Measurements from ENCODE around the gene MMP11.
A peak's percentile ranks its signal among the peaks of the same experiment; 100 is the strongest.

MMP11 gene

GRCh38 chr22:23781511-23782183, 9.0 kb downstream of the MMP11 start:
- DNase-seq, result peak; percentile 67

GRCh38 chr22:23782252-23782651, 9.6 kb downstream of the MMP11 start:
- DNase-seq, result no peak

DNA sequence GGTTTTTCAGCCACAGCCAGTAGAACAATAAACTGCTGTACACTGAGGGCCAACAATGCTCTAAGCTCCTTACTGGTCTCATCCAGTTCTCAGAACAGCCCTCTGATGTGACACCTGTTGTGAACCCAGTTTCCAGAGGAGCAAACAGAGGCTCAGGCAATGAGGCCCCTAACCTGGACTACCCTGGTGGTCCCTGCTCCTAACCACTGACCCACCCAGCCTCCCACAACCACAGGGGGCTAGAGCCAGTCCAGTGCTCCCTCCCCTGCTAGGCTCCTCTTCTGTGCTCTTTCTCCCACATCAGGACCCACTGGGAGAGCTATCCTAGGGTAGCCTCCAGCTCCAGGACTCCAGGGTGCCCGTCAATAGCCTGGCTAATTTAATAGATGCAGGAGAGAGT, 10.1 kb downstream of the MMP11 start:
- DNase-seq, result no peak

- no peak for DNase-seq
Observed at GRCh38 chr22:23783265-23784150, 10.9 kb downstream of the MMP11 start.

GRCh38 chr22:23784215-23784732, 11.6 kb downstream of the MMP11 start:
- peak; percentile 22 for DNase-seq

DNA sequence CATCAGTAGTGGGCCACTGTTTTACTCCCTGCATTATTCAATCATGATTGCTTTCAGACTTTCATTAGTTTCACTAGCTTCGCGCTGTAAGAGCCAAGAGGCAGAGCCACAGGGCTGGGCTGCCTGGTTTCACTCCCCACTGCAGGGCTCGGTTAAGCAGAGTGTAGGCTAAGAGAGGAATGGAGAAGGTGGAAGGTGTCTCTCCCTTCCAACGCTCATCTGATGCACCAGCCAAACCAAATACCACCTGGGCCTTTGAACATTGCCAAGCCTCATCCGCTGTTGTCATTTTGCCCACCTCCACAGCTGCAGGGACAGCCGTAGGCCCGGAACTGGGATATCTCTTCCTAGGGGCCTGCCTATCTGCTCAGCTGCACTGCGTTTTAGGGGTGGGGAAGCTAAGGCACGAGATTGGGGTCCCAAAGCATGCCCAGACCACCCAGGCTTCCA, 13.6 kb downstream of the MMP11 start:
- no peak for DNase-seq

DNA sequence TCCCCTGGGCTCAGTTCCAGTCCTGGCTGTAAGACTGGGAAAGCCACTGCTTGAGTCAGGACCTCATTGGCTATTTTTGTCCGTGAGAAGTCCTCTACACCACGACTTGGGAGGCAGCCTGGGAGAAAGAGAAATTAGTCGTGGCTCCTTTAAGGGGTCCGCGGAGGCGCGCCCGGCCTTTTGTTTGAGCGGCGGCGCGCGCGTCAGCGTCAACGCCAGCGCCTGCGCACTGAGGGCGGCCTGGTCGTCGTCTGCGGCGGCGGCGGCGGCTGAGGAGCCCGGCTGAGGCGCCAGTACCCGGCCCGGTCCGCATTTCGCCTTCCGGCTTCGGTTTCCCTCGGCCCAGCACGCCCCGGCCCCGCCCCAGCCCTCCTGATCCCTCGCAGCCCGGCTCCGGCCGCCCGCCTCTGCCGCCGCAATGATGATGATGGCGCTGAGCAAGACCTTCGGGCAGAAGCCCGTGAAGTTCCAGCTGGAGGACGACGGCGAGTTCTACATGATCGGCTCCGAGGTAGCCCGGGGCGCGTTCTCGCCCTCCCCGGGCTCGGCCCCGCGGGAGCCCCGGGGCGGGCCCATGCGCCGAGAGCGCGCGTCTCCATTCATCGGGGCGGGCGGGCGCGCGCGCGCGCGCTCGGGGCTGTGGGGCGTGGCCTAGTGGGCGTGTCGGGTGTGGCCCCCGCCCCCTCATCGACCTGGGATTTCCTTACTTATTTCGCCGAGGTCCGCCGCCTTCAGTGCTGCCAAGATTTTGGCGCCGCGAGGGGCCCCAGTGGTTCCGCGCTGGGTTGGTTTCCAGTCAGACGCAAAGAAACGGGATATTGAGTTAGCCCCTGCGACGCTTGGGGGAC, 14.3 kb downstream of the MMP11 start, which contains the start of gene SMARCB1:
Gene SMARCB1, plus strand, starts transcription at position 215 of the 848 bp plus-strand sequence. Its CDS starts 204 bp downstream, at position 419.
- DNase-seq, result peak; percentile 94

DNA sequence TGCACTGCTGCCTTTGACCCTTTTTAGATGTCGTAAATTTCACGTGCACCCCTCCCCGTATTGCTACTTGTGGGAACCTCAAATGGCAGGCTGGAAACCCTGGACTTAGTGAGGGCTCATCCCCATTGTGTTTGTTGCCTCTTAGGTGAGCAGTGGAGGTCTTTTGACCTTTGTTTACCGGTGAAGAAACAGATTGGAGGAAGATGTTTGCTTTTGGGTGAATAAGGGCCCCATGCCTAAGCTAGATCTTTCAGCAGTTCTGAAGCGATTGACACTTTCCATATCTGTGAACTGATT, 14.9 kb downstream of the MMP11 start:
- no peak for DNase-seq

GRCh38 chr22:23787910-23788309, 15.3 kb downstream of the MMP11 start:
- no peak for DNase-seq

DNA sequence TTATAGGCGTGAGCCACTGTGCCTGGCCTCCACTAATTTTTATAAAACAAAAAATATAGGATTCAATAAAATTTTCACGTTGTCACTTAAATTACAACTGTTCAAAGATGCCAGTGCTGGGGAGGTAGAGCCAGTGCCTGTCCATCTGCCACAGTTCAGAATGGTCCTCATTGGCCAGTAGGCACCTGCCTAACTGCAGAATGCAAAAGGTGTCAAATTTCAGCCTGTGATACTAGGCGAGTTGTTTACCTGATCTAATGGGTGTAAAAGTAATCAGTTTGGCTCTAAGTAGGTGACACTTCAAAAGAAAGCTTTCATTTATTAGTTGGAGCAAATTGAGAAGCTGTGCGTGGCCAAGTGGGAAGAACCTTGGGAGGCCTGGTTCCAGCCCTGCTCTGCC, 16.5 kb downstream of the MMP11 start:
- DNase-seq, result no peak

DNA sequence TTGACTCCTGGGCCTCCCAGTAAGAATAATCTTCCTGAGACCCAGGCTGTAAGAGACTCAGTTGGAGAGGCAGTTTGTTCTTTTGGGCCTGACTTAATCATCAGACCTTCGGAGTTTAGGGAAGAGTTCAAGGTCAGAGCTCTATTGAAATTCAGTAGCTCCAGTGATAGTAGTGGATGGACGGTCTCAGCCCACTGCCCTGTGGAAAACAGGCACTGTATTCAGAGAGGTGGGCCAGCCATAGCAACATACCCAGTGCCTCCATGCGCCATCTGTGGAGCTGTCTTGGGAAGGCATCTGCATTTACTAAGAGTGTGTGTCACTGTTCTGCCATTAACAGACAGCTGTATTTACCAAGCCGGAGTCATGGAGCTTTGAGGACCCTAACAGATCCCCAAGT, 17.0 kb downstream of the MMP11 start:
- no peak for DNase-seq

GRCh38 chr22:23790819-23791737, 18.4 kb downstream of the MMP11 start:
- DNase-seq, result peak; percentile 52

DNA sequence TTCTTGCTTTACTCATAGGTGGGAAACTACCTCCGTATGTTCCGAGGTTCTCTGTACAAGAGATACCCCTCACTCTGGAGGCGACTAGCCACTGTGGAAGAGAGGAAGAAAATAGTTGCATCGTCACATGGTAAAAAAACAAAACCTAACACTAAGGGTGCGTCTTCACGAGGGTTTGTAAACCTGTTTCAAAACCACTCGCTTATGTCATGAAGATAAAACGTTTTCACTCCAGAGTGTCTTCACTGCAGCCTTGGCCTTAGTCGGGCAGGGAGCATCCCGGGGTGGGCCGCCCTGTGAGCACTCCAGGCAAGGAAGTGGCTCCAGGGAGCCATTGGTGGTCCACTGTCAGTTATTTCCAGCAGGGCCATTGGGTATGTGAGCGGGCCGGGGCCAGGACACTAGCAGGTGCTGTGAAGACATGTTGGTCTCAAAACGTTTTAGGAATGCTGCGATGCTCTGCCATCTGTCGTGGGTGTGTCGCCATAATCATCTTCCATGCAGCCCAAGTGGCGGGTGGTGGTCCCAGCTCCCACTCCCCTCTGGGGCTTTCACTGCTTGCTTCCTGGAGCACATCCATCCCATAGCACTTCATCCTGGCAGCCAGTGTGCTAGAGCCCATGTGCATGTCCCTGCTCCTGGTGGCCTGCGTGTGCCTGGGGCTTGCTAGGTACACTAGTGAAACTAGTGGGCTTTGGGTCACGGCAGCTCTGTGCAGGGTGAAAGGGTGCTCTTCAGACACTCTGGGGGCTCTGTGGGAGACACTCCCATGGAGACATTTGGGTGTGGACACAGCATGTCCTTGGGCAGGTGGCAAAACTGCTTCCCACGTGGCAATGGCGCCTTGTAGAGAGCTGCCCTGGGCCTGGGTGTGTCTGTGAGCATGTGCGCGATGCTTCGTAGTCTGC, 19.3 kb downstream of the MMP11 start:
- no peak for DNase-seq

DNA sequence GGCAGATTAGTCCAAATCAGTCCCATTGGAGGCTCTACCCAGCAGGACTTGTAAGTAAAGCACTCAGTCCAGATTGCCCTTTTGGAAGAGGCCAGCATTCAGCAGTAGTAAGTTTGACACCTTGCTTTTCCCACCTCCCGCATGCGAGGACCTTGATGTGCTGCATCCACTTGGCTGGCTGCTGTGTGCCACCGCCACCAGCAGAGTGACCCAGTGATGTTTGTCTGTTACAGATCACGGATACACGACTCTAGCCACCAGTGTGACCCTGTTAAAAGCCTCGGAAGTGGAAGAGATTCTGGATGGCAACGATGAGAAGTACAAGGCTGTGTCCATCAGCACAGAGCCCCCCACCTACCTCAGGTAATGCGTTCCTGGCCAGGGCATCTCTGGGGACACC, 20.7 kb downstream of the MMP11 start:
- no peak for DNase-seq

GRCh38 chr22:23796461-23796860, 23.8 kb downstream of the MMP11 start:
- DNase-seq, result peak; percentile 50

GRCh38 chr22:23800297-23801237, 27.9 kb downstream of the MMP11 start:
- no peak for DNase-seq

DNA sequence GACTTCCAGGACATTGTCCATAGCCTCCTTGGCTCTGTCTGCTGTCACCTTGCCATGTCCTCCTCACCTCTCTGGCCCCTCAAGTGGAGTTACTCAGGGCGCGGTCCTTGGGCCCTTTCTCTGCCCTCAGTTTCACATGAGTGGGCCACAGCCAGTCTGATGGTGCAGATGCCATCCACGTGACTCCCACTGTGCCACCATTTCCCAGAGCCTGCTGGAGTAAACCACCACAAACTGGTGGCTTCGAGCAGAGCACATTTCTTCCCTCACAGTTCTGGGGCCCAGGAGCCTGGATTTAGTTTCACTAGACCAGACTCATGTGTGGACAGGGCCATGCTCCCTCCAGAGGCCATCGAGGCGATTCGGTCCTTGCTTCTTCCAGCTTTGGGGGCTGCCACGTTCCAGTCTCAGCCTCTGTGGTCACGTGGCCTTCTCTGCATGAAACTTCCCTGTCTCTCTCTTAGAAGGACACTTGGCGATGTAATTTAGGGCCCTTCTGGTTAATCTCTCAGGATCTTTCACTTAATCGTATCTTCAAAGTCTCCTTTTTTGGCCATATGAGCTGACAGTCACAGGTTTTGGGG, 28.7 kb downstream of the MMP11 start:
- no peak for DNase-seq

DNA sequence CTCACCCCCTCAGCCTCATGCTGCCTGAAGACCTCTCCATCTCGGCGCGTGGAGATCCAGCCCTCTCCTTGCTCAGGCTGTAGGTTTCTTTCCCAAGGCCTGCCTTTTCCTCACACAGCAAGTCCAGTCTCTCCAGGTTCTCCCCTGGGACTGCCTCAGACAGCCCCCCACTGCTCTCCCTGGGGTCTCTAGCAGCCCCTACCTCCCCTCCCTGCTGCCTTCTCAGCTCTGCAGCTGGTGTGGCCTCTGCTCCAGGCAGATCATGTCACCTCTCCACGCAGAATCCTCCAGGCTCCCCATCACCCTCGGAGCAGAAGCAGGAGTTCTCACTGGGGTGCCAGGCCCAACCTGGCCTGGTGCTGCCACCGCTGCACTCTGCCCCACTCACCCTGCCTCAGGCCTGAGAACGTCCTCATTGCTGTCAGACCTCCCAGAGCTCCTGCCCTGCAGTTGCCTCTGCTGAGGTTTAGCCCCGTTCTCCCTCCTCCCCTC, 29.3 kb downstream of the MMP11 start:
- DNase-seq, result no peak

Data from fibroblast of skin of right biceps (primary cell).